Lower lobe of right lung (tissue), 2 donors: ENCODE measurements around the gene HNRNPA0. TPM values are rescaled to one million over a fixed set of nuclear protein-coding genes. Genes with fewer than 3 reads are reported as not detected.

Source experiments
- ATAC-seq, 2 donors: fragments of 200-7000 bp; cut with Tn5 transposase; one replicate each; pipeline ENCODE4 v1.9.1; 2020 to 2022; ENCODE audit warnings: mild to moderate bottlenecking in 2 of 2, moderate library complexity in 2 of 2
- DNase-seq: peaks from one replicate; pipeline ENCODE4 v3.0.0-alpha.2; 2020
- H3K27ac ChIP-seq: fragments of 200-600 bp; one replicate; pipeline ENCODE4 v1.8.0; 2022
- H3K27me3 ChIP-seq: fragments of 200-600 bp; one replicate; pipeline ENCODE4 v1.8.0; 2022; ENCODE audit warnings: low read depth
- H3K36me3 ChIP-seq: fragments of 200-600 bp; one replicate; pipeline ENCODE4 v1.8.0; 2022; ENCODE audit warnings: mild to moderate bottlenecking
- H3K4me1 ChIP-seq: fragments of 200-600 bp; one replicate; pipeline ENCODE4 v1.8.0; 2022
- H3K4me3 ChIP-seq: fragments of 200-600 bp; one replicate; pipeline ENCODE4 v1.8.0; 2022; ENCODE audit warnings: mild to moderate bottlenecking
- H3K9me3 ChIP-seq: fragments of 200-600 bp; one replicate; pipeline ENCODE4 v1.8.0; 2022
- intact Hi-C: fragments of 100-400 bp; cut with DNase I; formaldehyde crosslinking; loops from one replicate; pipeline ENCODE4 v1.11.0; 2022
- total RNA-seq: library from RNA; stranded (reverse); fragmentation: NEBNext Ultra II Directional; extraction: Animal tissue kit (Norgen Biotek cat#: 25700); gene quantifications from one replicate; pipeline ENCODE4 v1.2.1, GENCODE V29; 2021
- TF ChIP-seq, protein P1 (sequence below): fragments of 200-600 bp; IDR thresholded peaks from one replicate; pipeline ENCODE4 v1.8.0; 2022; ENCODE audit warnings: antibody characterized with exemption, mild to moderate bottlenecking
- donor health status: DM: no; HTN: yes; CAD: no; lungs with severe emphysema.

HNRNPA0 gene
- total RNA-seq, 1 donor from 2014 or later, result 21.7 TPM

DNA sequence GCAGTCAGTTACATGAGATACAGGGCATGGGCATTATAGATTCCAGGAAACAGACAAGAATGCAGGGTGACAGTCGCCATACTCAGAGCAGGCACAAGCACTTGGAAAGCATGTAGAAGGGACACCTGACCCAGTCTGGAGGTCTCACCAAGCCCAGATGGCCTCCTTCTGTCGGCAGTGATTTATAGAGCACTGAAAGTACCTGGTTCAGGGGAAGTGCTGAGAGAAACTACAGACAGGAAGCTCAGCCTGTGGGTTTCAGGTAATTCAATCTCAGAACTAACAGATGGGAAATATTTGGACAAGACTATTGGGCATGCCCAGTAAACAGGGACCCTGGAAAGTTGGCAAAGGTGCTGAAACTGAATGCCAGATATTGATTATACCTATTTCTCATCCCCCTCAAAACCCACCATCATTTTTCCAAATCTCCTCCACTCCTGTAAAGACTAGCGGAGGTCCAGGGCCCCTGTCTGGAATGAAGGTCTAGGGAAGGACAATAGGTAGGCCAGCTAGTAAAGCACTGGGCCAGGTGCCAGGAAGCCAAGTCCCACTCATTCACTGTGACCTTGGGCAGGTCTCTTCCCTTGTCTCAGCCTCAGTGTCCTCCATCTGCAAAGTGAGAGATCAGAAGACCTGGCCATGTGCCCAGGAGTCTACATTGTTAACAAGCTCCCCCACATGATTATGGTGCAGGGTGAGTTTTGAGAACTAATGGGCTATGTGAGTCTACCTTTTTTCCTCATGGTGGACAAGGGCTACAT is 45.2 kb downstream of the HNRNPA0 start:
- Histone ChIP-seq H3K27ac (no peak overlapping the region), H3K9me3 (peaks cover 4% of the 10 kb centered on the region), H3K4me1 (no peaks in the 10 kb centered on the region), H3K36me3 (no peaks in the 10 kb centered on the region), H3K4me3 (no peak overlapping the region), H3K27me3 (no peaks in the 10 kb centered on the region)
- TF ChIP-seq, protein P1, sequence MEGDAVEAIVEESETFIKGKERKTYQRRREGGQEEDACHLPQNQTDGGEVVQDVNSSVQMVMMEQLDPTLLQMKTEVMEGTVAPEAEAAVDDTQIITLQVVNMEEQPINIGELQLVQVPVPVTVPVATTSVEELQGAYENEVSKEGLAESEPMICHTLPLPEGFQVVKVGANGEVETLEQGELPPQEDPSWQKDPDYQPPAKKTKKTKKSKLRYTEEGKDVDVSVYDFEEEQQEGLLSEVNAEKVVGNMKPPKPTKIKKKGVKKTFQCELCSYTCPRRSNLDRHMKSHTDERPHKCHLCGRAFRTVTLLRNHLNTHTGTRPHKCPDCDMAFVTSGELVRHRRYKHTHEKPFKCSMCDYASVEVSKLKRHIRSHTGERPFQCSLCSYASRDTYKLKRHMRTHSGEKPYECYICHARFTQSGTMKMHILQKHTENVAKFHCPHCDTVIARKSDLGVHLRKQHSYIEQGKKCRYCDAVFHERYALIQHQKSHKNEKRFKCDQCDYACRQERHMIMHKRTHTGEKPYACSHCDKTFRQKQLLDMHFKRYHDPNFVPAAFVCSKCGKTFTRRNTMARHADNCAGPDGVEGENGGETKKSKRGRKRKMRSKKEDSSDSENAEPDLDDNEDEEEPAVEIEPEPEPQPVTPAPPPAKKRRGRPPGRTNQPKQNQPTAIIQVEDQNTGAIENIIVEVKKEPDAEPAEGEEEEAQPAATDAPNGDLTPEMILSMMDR, result no peak
- no peak for ATAC-seq
- intact Hi-C loops, result no loop called here
- no peak for DNase-seq

DNA sequence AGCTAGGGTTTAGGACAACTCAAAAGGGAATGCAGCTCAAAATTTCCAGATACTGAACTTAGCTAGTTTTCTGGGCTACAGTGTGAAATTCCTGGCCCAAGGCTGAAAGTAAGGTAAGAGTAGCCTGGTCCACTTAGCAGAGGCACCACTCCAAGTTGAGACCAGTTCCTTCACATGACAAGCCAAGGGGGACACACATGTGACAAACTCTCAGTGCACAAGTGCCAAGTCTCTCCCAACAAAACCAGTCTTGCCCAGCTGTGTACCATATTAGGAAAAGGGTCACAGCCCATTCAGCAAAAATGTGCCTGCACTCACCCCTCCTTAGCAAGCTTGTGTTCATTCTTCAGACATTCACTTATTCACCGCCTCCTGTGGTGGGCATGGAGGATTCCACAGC is 46.1 kb downstream of the HNRNPA0 start:
- intact Hi-C loops, result no loop called here
- Histone ChIP-seq H3K4me3 (no peak overlapping the region), H3K4me1 (no peaks in the 10 kb centered on the region), H3K27ac (no peak overlapping the region), H3K27me3 (no peaks in the 10 kb centered on the region), H3K9me3 (no peaks in the 10 kb centered on the region), H3K36me3 (no peaks in the 10 kb centered on the region)
- no peak for DNase-seq
- TF ChIP-seq, protein P1, result no peak
- ATAC-seq, result no peak

DNA sequence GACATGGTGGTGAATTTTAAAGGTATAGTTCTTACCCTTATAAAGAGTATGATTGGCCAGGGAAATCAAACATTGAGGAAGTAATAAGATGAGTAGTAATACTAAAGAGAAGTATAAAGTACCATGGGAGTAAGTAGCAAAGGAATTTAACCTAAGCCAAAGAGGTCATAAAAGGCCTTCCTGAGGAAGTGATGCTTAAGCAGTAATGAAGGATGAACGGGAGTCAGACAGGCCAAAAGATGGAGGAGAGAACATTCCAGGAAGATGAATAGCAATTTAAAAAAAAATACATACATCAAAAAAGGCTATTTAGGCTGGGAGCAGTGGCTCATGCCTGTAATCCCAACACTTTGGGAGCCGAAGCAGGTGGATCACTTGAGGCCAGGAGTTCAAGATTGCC is 47.3 kb downstream of the HNRNPA0 start:
- Histone ChIP-seq H3K9me3 (no peaks in the 10 kb centered on the region), H3K4me1 (no peaks in the 10 kb centered on the region), H3K27ac (no peak overlapping the region), H3K36me3 (no peaks in the 10 kb centered on the region), H3K27me3 (no peaks in the 10 kb centered on the region), H3K4me3 (no peak overlapping the region)
- ATAC-seq, result no peak
- intact Hi-C loops, result no loop called here
- TF ChIP-seq, protein P1, result no peak
- DNase-seq, result no peak

DNA sequence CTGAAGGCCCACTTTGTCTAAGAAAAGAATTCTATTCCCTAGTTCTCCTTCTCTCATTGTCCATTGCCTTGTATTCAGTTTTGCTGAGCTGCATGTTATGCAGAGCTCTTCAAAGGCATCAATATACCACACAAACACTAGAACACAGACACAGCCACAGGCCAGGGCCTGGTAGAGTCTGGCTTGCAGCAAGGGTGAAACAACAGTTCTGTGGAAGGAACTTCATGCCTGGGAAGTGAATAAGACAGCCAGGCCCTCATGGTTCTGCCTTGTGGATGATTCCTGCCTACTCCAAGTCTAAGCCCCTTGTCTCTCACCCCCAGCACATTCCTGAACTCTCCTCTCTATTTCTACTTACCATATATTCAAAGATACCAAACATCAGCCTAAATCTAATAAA is 49.1 kb downstream of the HNRNPA0 start:
- no peaks in the 10 kb centered on the region for H3K36me3 ChIP-seq
- H3K4me3 ChIP-seq, result no peak overlapping the region
- intact Hi-C loops, result no loop called here
- H3K27me3 ChIP-seq, result no peaks in the 10 kb centered on the region
- ATAC-seq (no peak), DNase-seq (no peak)
- no peaks in the 10 kb centered on the region for H3K4me1 ChIP-seq
- no peak overlapping the region for H3K27ac ChIP-seq
- TF ChIP-seq, protein P1, result no peak
- H3K9me3 ChIP-seq, result no peaks in the 10 kb centered on the region

DNA sequence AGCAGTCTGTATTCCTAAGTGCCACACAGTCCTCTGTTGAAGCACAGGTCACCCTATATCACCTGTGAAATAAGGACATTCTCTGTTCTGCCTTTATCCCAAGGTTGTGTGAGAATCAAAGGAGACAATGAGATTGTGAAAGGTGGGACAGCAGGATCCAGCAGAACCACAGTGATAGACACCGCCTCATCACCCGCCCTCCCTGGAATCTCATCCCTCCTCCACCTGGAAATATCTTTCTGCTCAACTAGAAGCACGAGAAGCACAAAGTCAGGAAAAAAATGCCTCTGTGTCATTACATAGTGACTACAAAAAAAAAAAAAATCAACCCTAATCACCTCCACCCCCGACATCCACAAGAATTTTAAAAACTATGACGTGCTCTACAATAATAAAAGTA is 50.6 kb downstream of the HNRNPA0 start:
- ATAC-seq (no peak), DNase-seq (no peak)
- H3K4me3 ChIP-seq, result no peak overlapping the region
- TF ChIP-seq, protein P1, result no peak
- no peaks in the 10 kb centered on the region for H3K27me3 ChIP-seq
- H3K4me1 ChIP-seq, result no peaks in the 10 kb centered on the region
- no peak overlapping the region for H3K27ac ChIP-seq
- H3K9me3 ChIP-seq, result no peaks in the 10 kb centered on the region
- intact Hi-C loops, result no loop called here
- no peaks in the 10 kb centered on the region for H3K36me3 ChIP-seq
